ENCODE measurements around the gene CLEC4G.

DNA sequence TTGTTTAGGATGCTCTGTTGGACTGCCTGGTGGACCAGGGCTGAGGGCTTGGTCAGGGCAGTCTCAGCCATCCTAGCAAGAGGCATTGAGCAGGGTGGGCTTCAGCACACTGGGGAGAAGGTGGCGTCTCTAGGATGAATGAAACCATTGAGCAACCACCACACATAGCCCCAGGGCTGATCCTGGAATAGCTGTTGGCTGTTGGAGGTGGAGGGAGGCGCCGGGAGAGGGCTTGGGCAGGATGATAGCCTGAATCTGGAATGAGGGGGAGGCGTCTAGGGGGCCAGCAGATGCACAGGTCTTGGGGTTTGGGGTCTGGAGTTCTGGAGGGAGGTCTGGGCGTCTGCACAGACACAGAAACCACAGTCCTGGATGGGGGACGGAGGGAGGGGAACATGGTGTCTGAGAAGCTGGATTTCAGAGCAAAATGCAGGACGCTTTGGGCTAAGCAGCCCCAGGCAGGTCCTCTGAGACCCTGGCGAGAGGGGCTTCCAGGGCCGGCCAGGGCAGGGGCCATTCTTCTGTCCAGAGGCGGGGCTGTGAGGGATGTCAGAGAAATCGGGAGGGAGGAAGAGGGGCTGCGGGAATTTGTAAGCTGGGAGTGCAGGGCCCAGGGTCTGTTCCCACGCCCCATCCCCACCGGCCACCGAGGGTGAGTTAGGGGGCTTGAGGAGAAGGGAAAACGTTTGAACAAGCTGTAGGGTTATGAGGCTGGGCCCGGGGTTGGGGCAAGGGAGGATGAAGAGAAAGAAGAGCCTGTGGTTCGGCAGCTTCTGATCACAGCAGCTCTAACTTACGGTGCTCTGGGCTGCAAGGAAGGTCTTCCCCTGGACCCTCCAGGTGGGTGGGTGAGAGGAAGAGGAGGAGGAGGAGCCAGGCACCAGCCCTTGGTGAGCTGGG is 46.1 kb downstream of the CLEC4G start:
- TF ChIP-seq GATA2 (IDR thresholded peaks at IDR 0.05; ENCODE audit: low read depth, low read length) (no peak), GATA3 (IDR thresholded peaks at IDR 0.05; ENCODE audit: low read depth, low read length) (no peak)
